H1 (cell line): ENCODE results near the gene BRCC3. TPM values are rescaled to one million over a fixed set of nuclear protein-coding genes. Genes with fewer than 3 reads are reported as not detected.
A peak's percentile ranks its signal among the peaks of the same experiment; 100 is the strongest.

Experiments used
- CTCF ChIA-PET: fragments of 300-600 bp; sonication (Branson Sonifier 250); formaldehyde crosslinking; loops from one replicate; lab custom pipeline; 2021; ENCODE audit not compliant: partially characterized antibody; lab: Charles Lee
- POLR2A ChIA-PET: fragments of 300-600 bp; sonication (Branson Sonifier 250); formaldehyde crosslinking; loops from one replicate; lab custom pipeline; 2021; ENCODE audit warnings: inconsistent platforms; ENCODE audit not compliant: partially characterized antibody; lab: Charles Lee
- DNase-seq, 2 experiments: peaks; one replicate each; pipeline versions ENCODE4 v3.0.0 to v3.0.0-alpha.2; 2010 to 2022; ENCODE audit warnings: low spot score in 2 of 2, low read depth in 1 of 2, mixed read lengths in 1 of 2
- FAIRE-seq: peaks from 2 replicates; lab custom pipeline; 2011; peaks lifted over from hg19 to GRCh38; lab: Jason Lieb, UNC
- H2AFZ ChIP-seq: 2 replicates; pipeline ENCODE4 v1.8.1; 2012; ENCODE audit warnings: low read length, inconsistent platforms
- H2AK5ac ChIP-seq: 2 replicates; pipeline ENCODE4 v1.6.1; 2013; ENCODE audit warnings: low read depth, low read length
- H2BK120ac ChIP-seq: replicated peaks from 2 replicates; pipeline ENCODE3; 2013; ENCODE audit warnings: low read depth, low read length, inconsistent platforms
- H2BK12ac ChIP-seq: 2 replicates; pipeline ENCODE4 v1.6.1; 2013; ENCODE audit warnings: low read depth, low read length
- H2BK15ac ChIP-seq: 2 replicates; pipeline ENCODE4 v1.6.1; 2013; ENCODE audit warnings: low read length
- H2BK20ac ChIP-seq: 2 replicates; pipeline ENCODE4 v1.6.1; 2013; ENCODE audit warnings: low read length
- H2BK5ac ChIP-seq: 2 replicates; pipeline ENCODE4 v1.6.1; 2013; ENCODE audit warnings: low read depth, low read length
- H3K14ac ChIP-seq: 2 replicates; pipeline ENCODE4 v1.6.1; 2013; ENCODE audit warnings: inconsistent platforms; ENCODE audit not compliant: insufficient read length
- H3K18ac ChIP-seq: 2 replicates; pipeline ENCODE4 v1.6.1; 2013; ENCODE audit warnings: low read length; ENCODE audit errors: extremely low read depth
- H3K23ac ChIP-seq: 2 replicates; pipeline ENCODE4 v1.6.1; 2013; ENCODE audit warnings: inconsistent platforms; ENCODE audit not compliant: insufficient read length
- H3K23me2 ChIP-seq: 2 replicates; pipeline ENCODE4 v1.6.1; 2013; ENCODE audit warnings: low read depth, low read length
- H3K27ac ChIP-seq: 2 replicates; pipeline ENCODE4 v1.6.1; 2011; ENCODE audit warnings: low read depth, low read length, inconsistent platforms
- H3K27me3 ChIP-seq, 4 experiments: replicated peaks in 1 of 4; 1 replicate in 1 of 4; 2 replicates in 3 of 4; pipeline versions ENCODE4 v1.6.1 to v1.8.1; 2011 to 2013; ENCODE audit warnings: low read length in 3 of 4, mild to moderate bottlenecking in 3 of 4, inconsistent platforms in 2 of 4, mixed read lengths in 2 of 4, moderate library complexity in 1 of 4; ENCODE audit not compliant: control insufficient read depth in 3 of 4, insufficient read depth in 3 of 4; ENCODE audit errors: extremely low read depth in 1 of 4
- H3K36me3 ChIP-seq, 4 experiments: 2 replicates each; pipeline versions ENCODE4 v1.6.1 to v1.8.1; 2011 to 2013; ENCODE audit warnings: mild to moderate bottlenecking in 4 of 4, low read length in 3 of 4, moderate library complexity in 2 of 4, control low read depth in 1 of 4, inconsistent platforms in 1 of 4; ENCODE audit not compliant: insufficient read depth in 4 of 4, control insufficient read depth in 2 of 4
- H3K4ac ChIP-seq: replicated peaks from 2 replicates; pipeline ENCODE3; 2013; ENCODE audit warnings: low read length, low read depth, mixed read lengths, inconsistent platforms; ENCODE audit not compliant: insufficient read length
- H3K4me1 ChIP-seq, 4 experiments: replicated peaks in 1 of 4; 1 replicate in 1 of 4; 2 replicates in 3 of 4; pipeline versions ENCODE4 v1.6.1 to v1.8.1; 2011 to 2013; ENCODE audit warnings: low read length in 3 of 4, inconsistent platforms in 2 of 4, mixed read lengths in 1 of 4; ENCODE audit not compliant: insufficient read depth in 4 of 4, control insufficient read depth in 3 of 4
- H3K4me2 ChIP-seq, 2 experiments: 2 replicates each; pipeline versions ENCODE4 v1.6.1 to v1.8.1; 2011 to 2013; ENCODE audit warnings: low read depth in 2 of 2, low read length in 2 of 2, control low read depth in 1 of 2, inconsistent platforms in 1 of 2, mild to moderate bottlenecking in 1 of 2; ENCODE audit not compliant: insufficient read depth in 1 of 2
- H3K4me3 ChIP-seq, 4 experiments: fragments of 200-600, 300-600 bp in 1 of 4; sonication (generic), shearing (Covaris generic), sonication (Bioruptor Twin) in 1 of 4; 2 replicates each; pipeline versions ENCODE4 v1.5.1 to v1.8.1; 2011 to 2016; ENCODE audit warnings: low read length in 4 of 4, low read depth in 3 of 4, control low read depth in 2 of 4, inconsistent platforms in 2 of 4, mild to moderate bottlenecking in 2 of 4, mixed read lengths in 1 of 4, moderate library complexity in 1 of 4; ENCODE audit not compliant: insufficient read depth in 2 of 4; ENCODE audit errors: extremely low read depth in 1 of 4
- H3K56ac ChIP-seq: replicated peaks from 2 replicates; pipeline ENCODE3; 2013; ENCODE audit warnings: low read depth, mild to moderate bottlenecking, mixed read lengths, low read length, inconsistent platforms; ENCODE audit not compliant: insufficient read length
- H3K79me1 ChIP-seq: 2 replicates; pipeline ENCODE4 v1.6.1; 2013; ENCODE audit warnings: low read depth, low read length, control low read depth
- H3K79me2 ChIP-seq, 2 experiments: 2 replicates each; pipeline versions ENCODE4 v1.6.1 to v1.8.1; 2012 to 2013; ENCODE audit warnings: low read length in 2 of 2, mild to moderate bottlenecking in 2 of 2, inconsistent platforms in 1 of 2; ENCODE audit not compliant: insufficient read depth in 2 of 2, control insufficient read depth in 1 of 2
- H3K9ac ChIP-seq, 4 experiments: replicated peaks in 1 of 4; 1 replicate in 1 of 4; 2 replicates in 3 of 4; pipeline versions ENCODE4 v1.6.1 to v1.8.1; 2011 to 2013; ENCODE audit warnings: low read depth in 3 of 4, low read length in 3 of 4, control low read depth in 2 of 4, mild to moderate bottlenecking in 2 of 4, moderate library complexity in 2 of 4, inconsistent platforms in 1 of 4; ENCODE audit errors: extremely low read depth in 1 of 4
- H3K9me3 ChIP-seq, 2 experiments: 2 replicates each; pipeline versions ENCODE4 v1.6.1 to v1.8.1; 2012 to 2013; ENCODE audit warnings: mild to moderate bottlenecking in 2 of 2, moderate library complexity in 2 of 2, control low read depth in 1 of 2, inconsistent platforms in 1 of 2, low read depth in 1 of 2, low read length in 1 of 2, mixed read lengths in 1 of 2; ENCODE audit not compliant: insufficient read depth in 2 of 2
- H4K20me1 ChIP-seq, 2 experiments: replicated peaks in 1 of 2; 2 replicates each; pipeline versions ENCODE3 to v1.8.1; 2011 to 2013; ENCODE audit warnings: inconsistent platforms in 2 of 2, low read length in 2 of 2, mild to moderate bottlenecking in 1 of 2; ENCODE audit not compliant: insufficient read depth in 2 of 2, control insufficient read depth in 1 of 2
- H4K5ac ChIP-seq: 2 replicates; pipeline ENCODE4 v1.6.1; 2013; ENCODE audit warnings: low read length, low read depth, mixed read lengths, inconsistent platforms; ENCODE audit not compliant: insufficient read length
- H4K8ac ChIP-seq: 2 replicates; pipeline ENCODE4 v1.8.0; 2013; ENCODE audit warnings: mild to moderate bottlenecking, moderate library complexity, low read length, inconsistent platforms; ENCODE audit not compliant: insufficient read depth; ENCODE audit errors: extremely low read depth
- H4K91ac ChIP-seq: replicated peaks from 2 replicates; pipeline ENCODE3; 2013; ENCODE audit warnings: low read length, mixed read lengths, inconsistent platforms; ENCODE audit not compliant: insufficient read length
- ATF2 ChIP-seq: IDR thresholded peaks from 2 replicates; pipeline ENCODE4 v1.6.1; 2012; ENCODE audit warnings: low read length, inconsistent platforms
- ATF3 ChIP-seq: IDR thresholded peaks from 2 replicates; pipeline ENCODE4 v1.6.1; 2011; ENCODE audit warnings: low read depth, mild to moderate bottlenecking, low read length; ENCODE audit not compliant: insufficient read depth
- BCL11A ChIP-seq, 2 experiments: IDR thresholded peaks; one replicate each; pipeline ENCODE4 v1.6.1; 2011; ENCODE audit warnings: low read depth in 2 of 2, low read length in 2 of 2, mild to moderate bottlenecking in 2 of 2
- CBX5 ChIP-seq: fragments of 300-800, 300-1000 bp; sonication (generic); IDR thresholded peaks from 2 replicates; pipeline ENCODE4 v1.7.1; 2016; ENCODE audit warnings: antibody characterized with exemption, low read length, low read depth
- EP300 ChIP-seq, 2 experiments: IDR thresholded peaks; 1 replicate in 1 of 2; 2 replicates in 1 of 2; pipeline ENCODE4 v1.6.1; 2011 to 2012; ENCODE audit warnings: low read depth in 2 of 2, low read length in 2 of 2, mild to moderate bottlenecking in 2 of 2, borderline replicate concordance in 1 of 2, inconsistent platforms in 1 of 2, moderate library complexity in 1 of 2
- FOSL1 ChIP-seq: IDR thresholded peaks from 2 replicates; pipeline ENCODE4 v1.6.1; 2011; ENCODE audit warnings: mild to moderate bottlenecking, low read depth, low read length, moderate library complexity; ENCODE audit not compliant: insufficient read depth
- RXRA ChIP-seq: IDR thresholded peaks from 2 replicates; pipeline ENCODE4 v1.6.1; 2011; ENCODE audit warnings: low read depth, mild to moderate bottlenecking, low read length, moderate library complexity; ENCODE audit not compliant: insufficient read depth
- SAP30 ChIP-seq: fragments of 300-600 bp; sonication (generic); IDR thresholded peaks from 2 replicates; pipeline ENCODE4 v1.7.1; 2012; ENCODE audit warnings: low read length, moderate library complexity, mild to moderate bottlenecking, inconsistent platforms; ENCODE audit not compliant: insufficient read depth, insufficient replicate concordance
- SP1 ChIP-seq: IDR thresholded peaks from 2 replicates; pipeline ENCODE4 v1.6.1; 2011; ENCODE audit warnings: low read depth, low read length
- WGBS, 2 experiments: shearing (Covaris generic) in 1 of 2; methylation state at CpG; one replicate each; pipeline versions ENCODE4 v1.1.6 to v1.1.7; 2013 to 2015; ENCODE audit warnings: low lambda C conversion rate in 2 of 2, mixed read lengths in 2 of 2, inconsistent platforms in 1 of 2, low coverage in 1 of 2, missing lambda C conversion rate in 1 of 2; ENCODE audit not compliant: insufficient replicate concordance in 2 of 2, insufficient coverage in 1 of 2, insufficient read length in 1 of 2; ENCODE audit errors: extremely low coverage in 1 of 2, missing lambda C conversion rate in 1 of 2; 5-methylcytosine and 5-hydroxymethylcytosine counted together
- polyA plus RNA-seq, 7 experiments: library from polyadenylated mRNA; depleted of rRNA in 3 of 7; stranded (reverse) in 5 of 7; unstranded in 2 of 7; fragments of >200 nt in 5 of 7; fragments of 200-250 nt in 2 of 7; gene quantifications; 1 replicate in 5 of 7; 2 replicates in 1 of 7; 4 replicates in 1 of 7; pipeline versions ENCODE4 v1.2.1 to v1.2.3, GENCODE V29; 2011 to 2013; ENCODE audit warnings: missing spikeins in 2 of 7, mixed read lengths in 2 of 7
- total RNA-seq: library from RNA; stranded (reverse); fragmentation: NEBNext Ultra II Directional; extraction: Animal tissue kit (Norgen Biotek cat#: 25700); gene quantifications from 2 replicates; pipeline ENCODE4 v1.2.1, GENCODE V29; 2021

The BRCC3 gene
- total and polyA plus RNA-seq, 2 of the 8 experiments (the other 6 are each of a cell fraction or from before 2014, with no cell fraction given) = 13.1 to 23.2 TPM

GRCh38 chrX:155028129-155028528 lies 43.2 kb upstream of the BRCC3 start:
- no peak overlapping the region for H2BK120ac ChIP-seq
- H2BK15ac ChIP-seq = no peak overlapping the region
- H3K4me2 ChIP-seq = peak overlapping the region; percentile 62 to 79
- H3K27ac ChIP-seq = no peak overlapping the region
- H4K5ac ChIP-seq = no peak overlapping the region
- no peak overlapping the region for H2BK5ac ChIP-seq
- H4K91ac ChIP-seq = no peak overlapping the region
- no peak overlapping the region for H3K14ac ChIP-seq
- H4K20me1 ChIP-seq = no peaks in the 10 kb centered on the region
- H3K4me3 ChIP-seq = peak overlapping the region in 2 of 4 experiments; percentile 89 to 90; a peak in 3 of 8 replicates
- H3K79me2 ChIP-seq = peaks cover 0 to 22% of the 10 kb centered on the region in 2 experiments; a peak in 2 of 4 replicates
- H3K18ac ChIP-seq = no peak overlapping the region
- H3K4ac ChIP-seq = no peak overlapping the region
- H4K8ac ChIP-seq = no peak overlapping the region
- no peak overlapping the region for H2BK20ac ChIP-seq
- no peak overlapping the region for H2AFZ ChIP-seq
- no peaks in the 10 kb centered on the region for H3K36me3 ChIP-seq
- peaks cover 3% of the 10 kb centered on the region; the same call in 1 of the 2 replicates for H3K23me2 ChIP-seq
- CTCF ChIA-PET = interaction anchor here (0.7 kb wide), 1 partner anchor 10 kb away, joined by 4 read pairs; no protein-coding TSS in a partner anchor
- no peaks in the 10 kb centered on the region for H3K9me3 ChIP-seq
- H3K4me1 ChIP-seq = peaks cover 0 to 3% (median under 1%) of the 10 kb centered on the region in 4 experiments; a peak in 2 of 7 replicates
- WGBS, 2 experiments = 65% methylated on average over 3 of the region's 3 CpGs; no CpG with 5 or more reads in 1 of the 2 experiments
- POLR2A ChIA-PET = interaction anchor here (1.4 kb wide), 1 partner anchor 21 kb away, joined by 3 read pairs; no protein-coding TSS in a partner anchor
- H3K9ac ChIP-seq = no peak overlapping the region; a peak in 1 of 7 replicates
- H3K79me1 ChIP-seq = no peaks in the 10 kb centered on the region
- DNase-seq = no peak
- no peaks in the 10 kb centered on the region for H3K27me3 ChIP-seq
- no peak overlapping the region for H3K56ac ChIP-seq
- H2AK5ac ChIP-seq = no peak overlapping the region
- H3K23ac ChIP-seq = no peak overlapping the region
- FAIRE-seq = no peak
- H2BK12ac ChIP-seq = no peak overlapping the region
- TF ChIP-seq ATF2 = no peak
- no peak for TF ChIP-seq RXRA
- no peak for TF ChIP-seq EP300 (IDR thresholded peaks at IDR 0.05; ENCODE audit: borderline replicate concordance in 1 of 2, low read depth in 2 of 2, low read length in 2 of 2)
- no peak for TF ChIP-seq BCL11A (IDR thresholded peaks at IDR 0.05; ENCODE audit: low read depth in 2 of 2, low read length in 2 of 2)
- TF ChIP-seq ATF3 = no peak
- TF ChIP-seq CBX5 = no peak
- TF ChIP-seq SAP30 = no peak
- no peak for TF ChIP-seq FOSL1
- TF ChIP-seq SP1 = no peak
